HCT116 (cell line): ENCODE results near the gene LRRC31.

Source experiments
- EZH2 ChIP-seq: fragments of 200-600 bp; sonication (generic); IDR thresholded peaks from 2 replicates; pipeline ENCODE4 v1.6.1; 2017; ENCODE audit warnings: antibody characterized with exemption, mixed run types
- EZH2phosphoT487 ChIP-seq: fragments of 200-600 bp; IDR thresholded peaks from 2 replicates; pipeline ENCODE4 v1.6.1; 2018; ENCODE audit warnings: antibody characterized with exemption, borderline replicate concordance
- JUND ChIP-seq: IDR thresholded peaks from 2 replicates; pipeline ENCODE4 v1.6.1; 2012
- MAX ChIP-seq: IDR thresholded peaks from 2 replicates; pipeline ENCODE4 v1.6.1; 2012
- POLR2A ChIP-seq: IDR thresholded peaks from 2 replicates; pipeline ENCODE4 v1.7.0; 2011; ENCODE audit warnings: borderline replicate concordance; ENCODE audit not compliant: insufficient read depth, insufficient read length; ENCODE audit errors: extremely low read depth
- POLR2AphosphoS5 ChIP-seq: IDR thresholded peaks from 2 replicates; pipeline ENCODE4 v1.6.1; 2011; ENCODE audit warnings: mild to moderate bottlenecking, low read depth, low read length, moderate library complexity
- SP1 ChIP-seq: IDR thresholded peaks from 2 replicates; pipeline ENCODE4 v1.6.1; 2012; ENCODE audit warnings: low read depth
- ZNF274 ChIP-seq: fragments of 200-500 bp; sonication (Bioruptor generic); IDR thresholded peaks from 2 replicates; pipeline ENCODE4 v1.6.1; 2014; ENCODE audit warnings: mild to moderate bottlenecking, low read depth, low read length, inconsistent platforms
- TF ChIP-seq, protein P1 (sequence below), 3 experiments: fragments of 200-600 bp in 1 of 3; sonication (generic) in 1 of 3; IDR thresholded peaks in 2 of 3; conservative IDR thresholded peaks in 1 of 3; 2 replicates each; pipeline ENCODE4 v1.5.1; 2012 to 2017; ENCODE audit warnings: low read depth in 2 of 3, low read length in 2 of 3, antibody characterized with exemption in 1 of 3, borderline replicate concordance in 1 of 3, control low read depth in 1 of 3, mild to moderate bottlenecking in 1 of 3, mixed read lengths in 1 of 3, mixed run types in 1 of 3, moderate library complexity in 1 of 3; ENCODE audit not compliant: insufficient read depth in 1 of 3

DNA sequence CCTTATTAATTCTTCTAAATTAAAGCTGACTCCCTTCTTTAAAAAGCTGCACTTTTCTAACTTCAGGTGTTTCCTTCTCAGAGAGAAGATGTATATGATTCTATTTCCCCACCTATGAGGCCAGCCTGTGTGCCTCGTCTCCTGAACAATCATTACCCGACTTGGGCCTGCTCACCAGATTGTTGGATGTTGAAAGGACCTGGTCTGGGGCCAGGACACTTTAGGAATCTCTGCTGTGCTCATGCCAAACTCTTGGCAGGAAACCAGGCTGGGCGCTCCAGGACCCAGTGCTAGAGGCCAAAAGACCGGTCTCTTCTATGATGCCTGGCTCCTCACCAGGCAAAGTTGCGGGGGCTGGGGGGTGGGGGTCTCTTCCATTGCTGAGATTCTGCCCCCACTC, 16.9 kb upstream of the LRRC31 start:
- TF ChIP-seq, protein P1, sequence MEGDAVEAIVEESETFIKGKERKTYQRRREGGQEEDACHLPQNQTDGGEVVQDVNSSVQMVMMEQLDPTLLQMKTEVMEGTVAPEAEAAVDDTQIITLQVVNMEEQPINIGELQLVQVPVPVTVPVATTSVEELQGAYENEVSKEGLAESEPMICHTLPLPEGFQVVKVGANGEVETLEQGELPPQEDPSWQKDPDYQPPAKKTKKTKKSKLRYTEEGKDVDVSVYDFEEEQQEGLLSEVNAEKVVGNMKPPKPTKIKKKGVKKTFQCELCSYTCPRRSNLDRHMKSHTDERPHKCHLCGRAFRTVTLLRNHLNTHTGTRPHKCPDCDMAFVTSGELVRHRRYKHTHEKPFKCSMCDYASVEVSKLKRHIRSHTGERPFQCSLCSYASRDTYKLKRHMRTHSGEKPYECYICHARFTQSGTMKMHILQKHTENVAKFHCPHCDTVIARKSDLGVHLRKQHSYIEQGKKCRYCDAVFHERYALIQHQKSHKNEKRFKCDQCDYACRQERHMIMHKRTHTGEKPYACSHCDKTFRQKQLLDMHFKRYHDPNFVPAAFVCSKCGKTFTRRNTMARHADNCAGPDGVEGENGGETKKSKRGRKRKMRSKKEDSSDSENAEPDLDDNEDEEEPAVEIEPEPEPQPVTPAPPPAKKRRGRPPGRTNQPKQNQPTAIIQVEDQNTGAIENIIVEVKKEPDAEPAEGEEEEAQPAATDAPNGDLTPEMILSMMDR (IDR thresholded peaks at IDR 0.05 in 2 of 3, conservative IDR thresholded peaks at IDR 0.05 in 1 of 3; ENCODE audit: borderline replicate concordance in 1 of 3, insufficient read depth in 1 of 3, low read depth in 2 of 3, low read length in 2 of 3), result no peak
- TF ChIP-seq POLR2A, result no peak
- no peak for TF ChIP-seq EZH2
- TF ChIP-seq EZH2phosphoT487, result no peak
- no peak for TF ChIP-seq ZNF274
- no peak for TF ChIP-seq SP1
- TF ChIP-seq POLR2AphosphoS5, result no peak
- no peak for TF ChIP-seq MAX
- TF ChIP-seq JUND, result no peak
